Motor neuron (in vitro differentiated cells): ENCODE results near the gene ARHGEF7. TPM values are rescaled to one million over a fixed set of nuclear protein-coding genes. Genes with fewer than 3 reads are reported as not detected.

Source experiments
- ATAC-seq, 8 experiments: fragments of 200-7000 bp; cut with Tn5 transposase; replicated peaks in 6 of 8; 2 replicates each; pipeline ENCODE4 v1.8.0; 2021; ENCODE audit warnings: mild to moderate bottlenecking in 8 of 8, moderate library complexity in 8 of 8
- H3K27ac ChIP-seq, 2 donors: fragments of 250-450 bp; sonication (Bioruptor Pico); 2 replicates each; pipeline ENCODE4 v1.9.0; 2021; ENCODE audit warnings: antibody characterized with exemption in 2 of 2, mild to moderate bottlenecking in 2 of 2, moderate library complexity in 1 of 2
- H3K4me1 ChIP-seq, 2 donors: fragments of 250-450 bp; sonication (Bioruptor Pico); replicated peaks in 1 of 2; 2 replicates each; pipeline ENCODE4 v1.6.1; 2021; ENCODE audit warnings: antibody characterized with exemption in 2 of 2, mild to moderate bottlenecking in 2 of 2, moderate library complexity in 1 of 2
- H3K4me3 ChIP-seq, 5 donors: fragments of 250-450 bp; sonication (Bioruptor Pico); 2 replicates each; pipeline ENCODE4 v1.9.0; 2021; ENCODE audit warnings: antibody characterized with exemption in 5 of 5, mild to moderate bottlenecking in 5 of 5, moderate library complexity in 4 of 5
- WGBS, 10 experiments: fragments of 450-650 bp; shearing (Covaris generic); methylation state at CpG; one replicate each; pipeline ENCODE4 v1.0.0; 2022; 5-methylcytosine and 5-hydroxymethylcytosine counted together
- in situ Hi-C, 9 experiments: fragments of 400-800 bp; cut with MboI; loops; one replicate each; pipeline ENCODE4 v1.15.0; 2021; ENCODE audit warnings: low sequenced_read_pairs in 9 of 9, low pct_unique_long_range_greater_than_20kb in 2 of 9; ENCODE audit not compliant: unreplicated experiment in 9 of 9
- total RNA-seq, 8 experiments: library from RNA; unstranded; fragments of 300-600 nt; gene quantifications; 2 replicates each; pipeline versions ENCODE4 v1.2.3 to v1.2.4, GENCODE V29; 2022

The ARHGEF7 gene
- total RNA-seq, 8 experiments from 2014 or later, result 27.9 to 56.9 (median 50.5) TPM

GRCh38 chr13:111202156-111202621 is 87.1 kb downstream of the ARHGEF7 start:
- WGBS, 10 experiments, result 57 to 100% (median 80%) methylated on average over 1 to 3 of the region's 4 CpGs; no CpG with 5 or more reads in 3 of the 10 experiments
- Histone ChIP-seq H3K27ac (no peak overlapping the region), H3K4me3 (no peak overlapping the region), H3K4me1 (peaks cover 22 to 25% of the 10 kb centered on the region in 2 donors)
- ATAC-seq, result no peak
- in situ Hi-C loops, result loop anchor here in 2 of 9 experiments (25.0 kb wide), 2 partner anchors 115 to 290 kb away; partner anchors contain the start of gene ANKRD10 (in 1 of the 2)

- in situ Hi-C loops, result loop anchor here in 2 of 9 experiments (25.0 kb wide), 2 partner anchors 115 to 290 kb away; partner anchors contain the start of gene ANKRD10 (in 1 of the 2)
- Histone ChIP-seq H3K4me1 (peaks cover 22 to 25% of the 10 kb centered on the region in 2 donors), H3K4me3 (no peak overlapping the region), H3K27ac (no peak overlapping the region)
- peak in 7 of 8 experiments; percentile 40 to 77 (median 58) for ATAC-seq
- WGBS, 10 experiments, result 20 to 100% (median 50%) methylated on average over 1 of the region's 1 CpG; no CpG with 5 or more reads in 1 of the 10 experiments
These were observed 87.6 kb downstream of the ARHGEF7 start for GRCh38 chr13:111202745-111203144.

GRCh38 chr13:111203736-111204389 is 88.8 kb downstream of the ARHGEF7 start:
- H3K4me3 ChIP-seq, result no peak overlapping the region
- in situ Hi-C loops, result loop anchor here in 2 of 9 experiments (25.0 kb wide), 2 partner anchors 117 to 292 kb away; partner anchors contain the start of gene ANKRD10 (in 1 of the 2)
- H3K27ac ChIP-seq, result no peak overlapping the region
- ATAC-seq, result peak in 6 of 8 experiments; percentile 5 to 55 (median 27)
- H3K4me1 ChIP-seq, result peaks cover 22 to 25% of the 10 kb centered on the region in 2 donors
- 0 to 83% (median 48%) methylated on average over 1 to 9 of the region's 11 CpGs; no CpG with 5 or more reads in 2 of the 10 experiments for WGBS, 10 experiments

- in situ Hi-C loops, result loop anchor here in 2 of 9 experiments (25.0 kb wide), 2 partner anchors 117 to 292 kb away; partner anchors contain the start of gene ANKRD10 (in 1 of the 2)
- Histone ChIP-seq H3K27ac (peak overlapping the region in 1 of 2 donors; percentile 10), H3K4me3 (peak overlapping the region in 1 of 5 donors; percentile 2), H3K4me1 (peaks cover 22 to 25% of the 10 kb centered on the region in 2 donors)
- 40 to 100% (median 83%) methylated on average over 1 to 4 of the region's 16 CpGs; no CpG with 5 or more reads in 3 of the 10 experiments for WGBS, 10 experiments
- peak; percentile 69 to 91 (median 88) for ATAC-seq
These were observed 89.5 kb downstream of the ARHGEF7 start for GRCh38 chr13:111204438-111205177.

- Histone ChIP-seq H3K4me3 (no peak overlapping the region), H3K4me1 (peaks cover 25% of the 10 kb centered on the region in 2 donors), H3K27ac (no peak overlapping the region)
- in situ Hi-C loops, result loop anchor here in 2 of 9 experiments (25.0 kb wide), 2 partner anchors 119 to 294 kb away; partner anchors contain the start of gene ANKRD10 (in 1 of the 2)
- WGBS, 10 experiments, result 78 to 100% (median 90%) methylated on average over 1 to 5 of the region's 12 CpGs; no CpG with 5 or more reads in 4 of the 10 experiments
- ATAC-seq, result no peak
These were observed 91.0 kb downstream of the ARHGEF7 start for GRCh38 chr13:111206148-111206547.

- WGBS, 10 experiments, result 38 to 97% (median 88%) methylated on average over 3 to 9 of the region's 9 CpGs; no CpG with 5 or more reads in 2 of the 10 experiments
- H3K4me3 ChIP-seq, result no peak overlapping the region
- in situ Hi-C loops, result loop anchor here in 2 of 9 experiments (25.0 kb wide), 2 partner anchors 122 to 297 kb away; partner anchors contain the start of gene ANKRD10 (in 1 of the 2)
- ATAC-seq, result no peak
- peaks cover 11 to 13% of the 10 kb centered on the region in 2 donors for H3K4me1 ChIP-seq
- H3K27ac ChIP-seq, result no peak overlapping the region
These were observed 94.5 kb downstream of the ARHGEF7 start for GRCh38 chr13:111209613-111210012.

GRCh38 chr13:111210091-111210490 is 95.0 kb downstream of the ARHGEF7 start:
- peaks cover 11 to 12% of the 10 kb centered on the region in 2 donors for H3K4me1 ChIP-seq
- no peak overlapping the region for H3K4me3 ChIP-seq
- 8 to 100% (median 83%) methylated on average over 1 to 4 of the region's 4 CpGs; no CpG with 5 or more reads in 2 of the 10 experiments for WGBS, 10 experiments
- in situ Hi-C loops, result loop anchor here in 2 of 9 experiments (25.0 kb wide), 2 partner anchors 123 to 298 kb away; partner anchors contain the start of gene ANKRD10 (in 1 of the 2)
- no peak overlapping the region for H3K27ac ChIP-seq
- ATAC-seq, result peak in 3 of 8 experiments; percentile 59 to 66 (median 60)

- no peak overlapping the region for H3K27ac ChIP-seq
- in situ Hi-C loops, result loop anchor here in 2 of 9 experiments (25.0 kb wide), 2 partner anchors 124 to 299 kb away; partner anchors contain the start of gene ANKRD10 (in 1 of the 2)
- peak; percentile 37 to 96 (median 82) for ATAC-seq
- peaks cover 17 to 18% of the 10 kb centered on the region in 2 donors for H3K4me1 ChIP-seq
- 6 to 95% (median 73%) methylated on average over 2 to 14 of the region's 15 CpGs for WGBS, 10 experiments
- no peak overlapping the region for H3K4me3 ChIP-seq
These were observed 95.7 kb downstream of the ARHGEF7 start for GRCh38 chr13:111210544-111211469.

GRCh38 chr13:111211789-111212516 is 96.8 kb downstream of the ARHGEF7 start:
- H3K27ac ChIP-seq, result no peak overlapping the region
- H3K4me1 ChIP-seq, result peaks cover 23 to 25% of the 10 kb centered on the region in 2 donors
- in situ Hi-C loops, result loop anchor here in 2 of 9 experiments (25.0 kb wide), 2 partner anchors 125 to 300 kb away; partner anchors contain the start of gene ANKRD10 (in 1 of the 2)
- ATAC-seq, result no peak
- WGBS, 10 experiments, result 30 to 100% (median 76%) methylated on average over 2 to 11 of the region's 13 CpGs
- no peak overlapping the region for H3K4me3 ChIP-seq

- peaks cover 23 to 29% of the 10 kb centered on the region in 2 donors for H3K4me1 ChIP-seq
- WGBS, 10 experiments, result 38 to 100% (median 95%) methylated on average over 1 to 4 of the region's 4 CpGs; no CpG with 5 or more reads in 2 of the 10 experiments
- in situ Hi-C loops, result loop anchor here in 2 of 9 experiments (25.0 kb wide), 2 partner anchors 125 to 300 kb away; partner anchors contain the start of gene ANKRD10 (in 1 of the 2)
- no peak overlapping the region for H3K4me3 ChIP-seq
- no peak overlapping the region for H3K27ac ChIP-seq
- ATAC-seq, result no peak
These were observed 97.4 kb downstream of the ARHGEF7 start for GRCh38 chr13:111212517-111212873.
